SK-N-MC (cell line): ENCODE measurements around the gene WRAP73.

Experiments used
- DNase-seq: peaks from one replicate; pipeline ENCODE4 v3.0.0-alpha.2; 2011; ENCODE audit warnings: low read depth, low spot score
- H3K27ac ChIP-seq: fragments of 200-600 bp; sonication (generic); 2 replicates; pipeline ENCODE4 v1.5.1; 2016; ENCODE audit warnings: mixed run types
- H3K36me3 ChIP-seq: fragments of 200-600 bp; sonication (generic); 2 replicates; pipeline ENCODE4 v1.6.1; 2017; ENCODE audit warnings: antibody characterized with exemption, low read length, mixed read lengths; ENCODE audit not compliant: insufficient read depth
- H3K4me3 ChIP-seq: fragments of 200-600 bp; sonication (generic); 2 replicates; pipeline ENCODE4 v1.5.1; 2016
- H3K9ac ChIP-seq: fragments of 200-600 bp; sonication (generic); 2 replicates; pipeline ENCODE4 v1.8.0; 2017; ENCODE audit warnings: mixed run types, mixed read lengths; ENCODE audit not compliant: insufficient read length
- H3K9me3 ChIP-seq: fragments of 200-600 bp; sonication (generic); 2 replicates; pipeline ENCODE4 v1.6.1; 2017; ENCODE audit warnings: low read depth, mild to moderate bottlenecking, antibody characterized with exemption, low read length, moderate library complexity, mixed read lengths
- EZH2 ChIP-seq: fragments of 200-600 bp; sonication (generic); IDR thresholded peaks from one replicate; pipeline ENCODE4 v1.6.1; 2017; ENCODE audit warnings: antibody characterized with exemption
- FOXP2 ChIP-seq: optimal IDR thresholded peaks from 2 replicates; pipeline ENCODE3; 2011; ENCODE audit warnings: mild to moderate bottlenecking, moderate library complexity; ENCODE audit not compliant: insufficient read depth; ENCODE audit errors: extremely low read length, control extremely low read depth
- POLR2AphosphoS5 ChIP-seq: IDR thresholded peaks from 2 replicates; pipeline ENCODE4 v1.6.1; 2012; ENCODE audit warnings: mild to moderate bottlenecking, low read depth, low read length, borderline replicate concordance

The WRAP73 gene

GRCh38 chr1:3685906-3686305, 36.0 kb upstream of the WRAP73 start:
- Histone ChIP-seq H3K27ac (no peak overlapping the region), H3K9ac (no peak overlapping the region), H3K36me3 (no peaks in the 10 kb centered on the region), H3K4me3 (no peak overlapping the region), H3K9me3 (no peaks in the 10 kb centered on the region)
- DNase-seq = no peak
- TF ChIP-seq EZH2 (no peak), POLR2AphosphoS5 (no peak), FOXP2 (no peak)

GRCh38 chr1:3685222-3685621, 35.3 kb upstream of the WRAP73 start:
- H3K36me3 ChIP-seq = no peaks in the 10 kb centered on the region
- no peak overlapping the region for H3K9ac ChIP-seq
- no peak for DNase-seq
- no peak overlapping the region for H3K27ac ChIP-seq
- no peak overlapping the region for H3K4me3 ChIP-seq
- H3K9me3 ChIP-seq = no peaks in the 10 kb centered on the region
- TF ChIP-seq EZH2 (no peak), FOXP2 (no peak), POLR2AphosphoS5 (no peak)

- no peak overlapping the region for H3K4me3 ChIP-seq
Measured at GRCh38 chr1:3683992-3684391, 34.1 kb upstream of the WRAP73 start.

GRCh38 chr1:3683197-3683596, 33.3 kb upstream of the WRAP73 start:
- no peak for DNase-seq
- H3K27ac ChIP-seq = no peak overlapping the region
- no peaks in the 10 kb centered on the region for H3K9me3 ChIP-seq
- no peak overlapping the region for H3K4me3 ChIP-seq
- no peaks in the 10 kb centered on the region for H3K36me3 ChIP-seq
- H3K9ac ChIP-seq = no peak overlapping the region
- TF ChIP-seq FOXP2 = no peak
- TF ChIP-seq POLR2AphosphoS5 = no peak
- TF ChIP-seq EZH2 = no peak

More at GRCh38 chr1:3683992-3684391, 34.1 kb upstream of the WRAP73 start:
- DNase-seq = no peak
- TF ChIP-seq FOXP2 (no peak), POLR2AphosphoS5 (no peak)
- H3K9ac ChIP-seq = no peak overlapping the region
- H3K9me3 ChIP-seq = no peaks in the 10 kb centered on the region
- no peaks in the 10 kb centered on the region for H3K36me3 ChIP-seq
- H3K27ac ChIP-seq = no peak overlapping the region

GRCh38 chr1:3681898-3682806, 32.2 kb upstream of the WRAP73 start:
- Histone ChIP-seq H3K27ac (no peak overlapping the region), H3K4me3 (no peak overlapping the region), H3K36me3 (no peaks in the 10 kb centered on the region), H3K9me3 (no peaks in the 10 kb centered on the region), H3K9ac (no peak overlapping the region)
- no peak for DNase-seq
- TF ChIP-seq POLR2AphosphoS5 (no peak), EZH2 (no peak), FOXP2 (no peak)

- no peak for DNase-seq
- Histone ChIP-seq H3K9ac (no peak overlapping the region), H3K27ac (no peak overlapping the region), H3K9me3 (no peaks in the 10 kb centered on the region), H3K36me3 (no peaks in the 10 kb centered on the region), H3K4me3 (no peak overlapping the region)
- no peak for TF ChIP-seq POLR2AphosphoS5
- TF ChIP-seq EZH2 = no peak
- TF ChIP-seq FOXP2 = no peak
Measured at GRCh38 chr1:3681231-3681897, 31.5 kb upstream of the WRAP73 start.

- H3K9me3 ChIP-seq = no peaks in the 10 kb centered on the region
- TF ChIP-seq FOXP2 (no peak), POLR2AphosphoS5 (no peak), EZH2 (no peak)
- H3K36me3 ChIP-seq = no peaks in the 10 kb centered on the region
- no peak for DNase-seq
- H3K4me3 ChIP-seq = no peak overlapping the region
- H3K9ac ChIP-seq = no peak overlapping the region
- no peak overlapping the region for H3K27ac ChIP-seq
Measured at GRCh38 chr1:3680488-3681230, 30.8 kb upstream of the WRAP73 start.

GRCh38 chr1:3679799-3680453, 30.0 kb upstream of the WRAP73 start:
- H3K4me3 ChIP-seq = no peak overlapping the region
- H3K9me3 ChIP-seq = no peaks in the 10 kb centered on the region
- no peaks in the 10 kb centered on the region for H3K36me3 ChIP-seq
- H3K9ac ChIP-seq = no peak overlapping the region
- H3K27ac ChIP-seq = no peak overlapping the region
- DNase-seq = no peak
- TF ChIP-seq FOXP2 (no peak), POLR2AphosphoS5 (no peak), EZH2 (no peak)
